PC-9 (cell line): ENCODE results near the gene IFI27L1.

Source experiments
- EZH2 ChIP-seq: fragments of 200-600 bp; sonication (generic); IDR thresholded peaks from 2 replicates; pipeline ENCODE4 v1.8.0; 2017; ENCODE audit warnings: antibody characterized with exemption, low read depth
- TF ChIP-seq, protein P1 (sequence below): fragments of 200-600 bp; sonication (generic); conservative IDR thresholded peaks from 2 replicates; pipeline ENCODE4 v1.6.1; 2017; ENCODE audit warnings: mixed run types, antibody characterized with exemption, mild to moderate bottlenecking, moderate library complexity

DNA sequence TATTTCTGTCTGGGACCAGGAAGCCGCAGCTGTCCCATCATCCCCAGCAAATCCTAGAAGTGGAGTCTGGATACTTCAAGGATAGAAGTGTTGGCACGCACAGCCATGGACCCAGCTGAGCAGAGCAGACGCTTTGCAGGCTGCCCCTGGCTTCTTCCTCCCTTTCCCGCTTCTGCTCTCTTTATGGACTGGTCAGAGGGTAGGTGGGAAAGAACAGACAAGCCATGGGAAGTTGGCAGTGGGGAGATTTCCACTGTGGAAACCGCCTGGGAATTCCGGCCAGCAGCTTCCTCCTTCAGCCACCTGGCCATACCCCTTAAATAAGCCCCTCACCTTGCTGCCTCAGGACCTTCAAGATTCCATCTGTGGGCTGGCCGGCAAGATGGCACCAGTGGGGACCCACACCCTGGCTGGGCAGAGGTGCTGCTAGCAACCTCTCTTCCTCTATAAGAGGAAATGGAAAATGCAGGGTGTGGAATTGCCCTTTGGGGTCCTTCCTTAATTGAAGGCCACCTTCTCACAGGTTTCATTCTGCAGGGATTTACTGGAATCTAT, 34.3 kb upstream of the IFI27L1 start:
- TF ChIP-seq, protein P1, sequence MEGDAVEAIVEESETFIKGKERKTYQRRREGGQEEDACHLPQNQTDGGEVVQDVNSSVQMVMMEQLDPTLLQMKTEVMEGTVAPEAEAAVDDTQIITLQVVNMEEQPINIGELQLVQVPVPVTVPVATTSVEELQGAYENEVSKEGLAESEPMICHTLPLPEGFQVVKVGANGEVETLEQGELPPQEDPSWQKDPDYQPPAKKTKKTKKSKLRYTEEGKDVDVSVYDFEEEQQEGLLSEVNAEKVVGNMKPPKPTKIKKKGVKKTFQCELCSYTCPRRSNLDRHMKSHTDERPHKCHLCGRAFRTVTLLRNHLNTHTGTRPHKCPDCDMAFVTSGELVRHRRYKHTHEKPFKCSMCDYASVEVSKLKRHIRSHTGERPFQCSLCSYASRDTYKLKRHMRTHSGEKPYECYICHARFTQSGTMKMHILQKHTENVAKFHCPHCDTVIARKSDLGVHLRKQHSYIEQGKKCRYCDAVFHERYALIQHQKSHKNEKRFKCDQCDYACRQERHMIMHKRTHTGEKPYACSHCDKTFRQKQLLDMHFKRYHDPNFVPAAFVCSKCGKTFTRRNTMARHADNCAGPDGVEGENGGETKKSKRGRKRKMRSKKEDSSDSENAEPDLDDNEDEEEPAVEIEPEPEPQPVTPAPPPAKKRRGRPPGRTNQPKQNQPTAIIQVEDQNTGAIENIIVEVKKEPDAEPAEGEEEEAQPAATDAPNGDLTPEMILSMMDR: no peak
- TF ChIP-seq EZH2: no peak
